Measurements from ENCODE around the gene FBXL16. TPM values are rescaled to one million over a fixed set of nuclear protein-coding genes. Genes with fewer than 3 reads are reported as not detected.

The FBXL16 gene
- total and polyA plus RNA-seq, 9 of the 15 experiments (the other 6 are each of a cell fraction or from before 2014, with no cell fraction given) = 0.21 to 8.2 (median 1.7) TPM

DNA sequence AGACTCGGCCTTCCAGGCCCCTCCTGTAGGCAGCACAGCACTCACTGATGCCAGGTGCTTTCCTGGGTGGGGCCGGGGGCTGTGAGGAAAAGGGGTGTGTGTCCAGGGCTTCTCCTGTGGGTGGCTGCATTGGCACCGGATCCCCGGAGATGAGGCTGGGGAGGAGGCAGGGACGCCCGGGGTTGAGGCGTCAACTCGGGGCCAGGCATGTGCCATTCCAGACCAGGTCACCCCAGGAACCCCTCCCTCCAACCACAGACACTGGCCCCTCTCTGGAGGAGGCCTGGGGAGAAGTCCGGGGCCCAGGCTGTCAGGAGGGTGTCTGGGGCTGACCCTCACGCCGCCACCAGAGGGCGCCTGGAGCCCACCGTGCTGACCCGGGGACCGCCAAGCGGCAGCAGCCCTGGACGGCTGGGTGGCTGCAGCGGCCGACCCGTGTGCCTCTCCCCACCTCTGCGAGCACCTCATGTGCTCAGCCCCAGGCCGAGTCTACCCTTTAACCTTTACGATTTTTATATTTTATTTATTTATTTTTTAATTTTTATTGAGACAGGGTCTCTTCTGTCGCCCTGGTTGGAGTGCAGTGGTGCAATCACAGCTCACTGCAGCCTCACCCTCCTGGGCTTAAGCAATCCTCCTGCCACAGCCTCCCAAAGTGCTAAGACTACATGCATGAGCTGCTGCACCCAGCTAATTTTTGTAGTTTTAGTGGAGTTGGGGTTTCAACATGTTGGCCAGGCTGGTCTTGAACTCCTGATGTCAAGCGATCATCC, 6.1 kb upstream of the FBXL16 start (continued):
- TF ChIP-seq KAT2B (IDR thresholded peaks at IDR 0.05; ENCODE audit: low read depth, low read length) (no peak), FIP1L1 (IDR thresholded peaks at IDR 0.05; ENCODE audit: low read depth, low read length, poor library complexity, severe bottlenecking) (peak; percentile 49), STAG1 (CRISPR knock-in tag; IDR thresholded peaks at IDR 0.05; ENCODE audit: borderline replicate concordance) (peak; percentile 96), MCM2 (IDR thresholded peaks at IDR 0.05; ENCODE audit: low read depth) (no peak), RB1 (IDR thresholded peaks at IDR 0.05; ENCODE audit: low read depth) (peak; percentile 90), CCAR2 (IDR thresholded peaks at IDR 0.05; ENCODE audit: low read depth, low read length) (no peak), RBFOX2 (IDR thresholded peaks at IDR 0.05; ENCODE audit: low read depth, low read length) (0 out of 2 replicates have a peak, but pooled peaks have one; percentile 15), POLR2G (IDR thresholded peaks at IDR 0.05; ENCODE audit: low read depth, low read length) (peak; percentile 9; the same call in 1 of the 2 replicates), NR2F6 (CRISPR knock-in tag; IDR thresholded peaks at IDR 0.05) (no peak), XRCC5 (IDR thresholded peaks at IDR 0.05; ENCODE audit: low read depth, low read length) (0 out of 2 replicates have a peak, but pooled peaks have one; percentile 73), POLR2AphosphoS2 (IDR thresholded peaks at IDR 0.05; ENCODE audit: low read length) (no peak)
- TF ChIP-seq, protein P1, sequence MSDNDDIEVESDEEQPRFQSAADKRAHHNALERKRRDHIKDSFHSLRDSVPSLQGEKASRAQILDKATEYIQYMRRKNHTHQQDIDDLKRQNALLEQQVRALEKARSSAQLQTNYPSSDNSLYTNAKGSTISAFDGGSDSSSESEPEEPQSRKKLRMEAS (CRISPR knock-in tag; IDR thresholded peaks at IDR 0.05) = 0 out of 2 replicates have a peak, but pooled peaks have one; percentile 10
- TF ChIP-seq, protein P2, sequence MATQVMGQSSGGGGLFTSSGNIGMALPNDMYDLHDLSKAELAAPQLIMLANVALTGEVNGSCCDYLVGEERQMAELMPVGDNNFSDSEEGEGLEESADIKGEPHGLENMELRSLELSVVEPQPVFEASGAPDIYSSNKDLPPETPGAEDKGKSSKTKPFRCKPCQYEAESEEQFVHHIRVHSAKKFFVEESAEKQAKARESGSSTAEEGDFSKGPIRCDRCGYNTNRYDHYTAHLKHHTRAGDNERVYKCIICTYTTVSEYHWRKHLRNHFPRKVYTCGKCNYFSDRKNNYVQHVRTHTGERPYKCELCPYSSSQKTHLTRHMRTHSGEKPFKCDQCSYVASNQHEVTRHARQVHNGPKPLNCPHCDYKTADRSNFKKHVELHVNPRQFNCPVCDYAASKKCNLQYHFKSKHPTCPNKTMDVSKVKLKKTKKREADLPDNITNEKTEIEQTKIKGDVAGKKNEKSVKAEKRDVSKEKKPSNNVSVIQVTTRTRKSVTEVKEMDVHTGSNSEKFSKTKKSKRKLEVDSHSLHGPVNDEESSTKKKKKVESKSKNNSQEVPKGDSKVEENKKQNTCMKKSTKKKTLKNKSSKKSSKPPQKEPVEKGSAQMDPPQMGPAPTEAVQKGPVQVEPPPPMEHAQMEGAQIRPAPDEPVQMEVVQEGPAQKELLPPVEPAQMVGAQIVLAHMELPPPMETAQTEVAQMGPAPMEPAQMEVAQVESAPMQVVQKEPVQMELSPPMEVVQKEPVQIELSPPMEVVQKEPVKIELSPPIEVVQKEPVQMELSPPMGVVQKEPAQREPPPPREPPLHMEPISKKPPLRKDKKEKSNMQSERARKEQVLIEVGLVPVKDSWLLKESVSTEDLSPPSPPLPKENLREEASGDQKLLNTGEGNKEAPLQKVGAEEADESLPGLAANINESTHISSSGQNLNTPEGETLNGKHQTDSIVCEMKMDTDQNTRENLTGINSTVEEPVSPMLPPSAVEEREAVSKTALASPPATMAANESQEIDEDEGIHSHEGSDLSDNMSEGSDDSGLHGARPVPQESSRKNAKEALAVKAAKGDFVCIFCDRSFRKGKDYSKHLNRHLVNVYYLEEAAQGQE (IDR thresholded peaks at IDR 0.05; ENCODE audit: borderline replicate concordance) = peak; percentile 83
- TF ChIP-seq, protein P2 (CRISPR knock-in tag; IDR thresholded peaks at IDR 0.05; ENCODE audit: low read depth) = no peak
- TF ChIP-seq, protein P3, sequence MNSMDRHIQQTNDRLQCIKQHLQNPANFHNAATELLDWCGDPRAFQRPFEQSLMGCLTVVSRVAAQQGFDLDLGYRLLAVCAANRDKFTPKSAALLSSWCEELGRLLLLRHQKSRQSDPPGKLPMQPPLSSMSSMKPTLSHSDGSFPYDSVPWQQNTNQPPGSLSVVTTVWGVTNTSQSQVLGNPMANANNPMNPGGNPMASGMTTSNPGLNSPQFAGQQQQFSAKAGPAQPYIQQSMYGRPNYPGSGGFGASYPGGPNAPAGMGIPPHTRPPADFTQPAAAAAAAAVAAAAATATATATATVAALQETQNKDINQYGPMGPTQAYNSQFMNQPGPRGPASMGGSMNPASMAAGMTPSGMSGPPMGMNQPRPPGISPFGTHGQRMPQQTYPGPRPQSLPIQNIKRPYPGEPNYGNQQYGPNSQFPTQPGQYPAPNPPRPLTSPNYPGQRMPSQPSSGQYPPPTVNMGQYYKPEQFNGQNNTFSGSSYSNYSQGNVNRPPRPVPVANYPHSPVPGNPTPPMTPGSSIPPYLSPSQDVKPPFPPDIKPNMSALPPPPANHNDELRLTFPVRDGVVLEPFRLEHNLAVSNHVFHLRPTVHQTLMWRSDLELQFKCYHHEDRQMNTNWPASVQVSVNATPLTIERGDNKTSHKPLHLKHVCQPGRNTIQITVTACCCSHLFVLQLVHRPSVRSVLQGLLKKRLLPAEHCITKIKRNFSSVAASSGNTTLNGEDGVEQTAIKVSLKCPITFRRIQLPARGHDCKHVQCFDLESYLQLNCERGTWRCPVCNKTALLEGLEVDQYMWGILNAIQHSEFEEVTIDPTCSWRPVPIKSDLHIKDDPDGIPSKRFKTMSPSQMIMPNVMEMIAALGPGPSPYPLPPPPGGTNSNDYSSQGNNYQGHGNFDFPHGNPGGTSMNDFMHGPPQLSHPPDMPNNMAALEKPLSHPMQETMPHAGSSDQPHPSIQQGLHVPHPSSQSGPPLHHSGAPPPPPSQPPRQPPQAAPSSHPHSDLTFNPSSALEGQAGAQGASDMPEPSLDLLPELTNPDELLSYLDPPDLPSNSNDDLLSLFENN (IDR thresholded peaks at IDR 0.05; ENCODE audit: low read depth in 2 of 2, low read length in 2 of 2) = no peak

Data from K562 (cell line).